ENCODE measurements around the gene HBG2.

Gene HBG2

DNA sequence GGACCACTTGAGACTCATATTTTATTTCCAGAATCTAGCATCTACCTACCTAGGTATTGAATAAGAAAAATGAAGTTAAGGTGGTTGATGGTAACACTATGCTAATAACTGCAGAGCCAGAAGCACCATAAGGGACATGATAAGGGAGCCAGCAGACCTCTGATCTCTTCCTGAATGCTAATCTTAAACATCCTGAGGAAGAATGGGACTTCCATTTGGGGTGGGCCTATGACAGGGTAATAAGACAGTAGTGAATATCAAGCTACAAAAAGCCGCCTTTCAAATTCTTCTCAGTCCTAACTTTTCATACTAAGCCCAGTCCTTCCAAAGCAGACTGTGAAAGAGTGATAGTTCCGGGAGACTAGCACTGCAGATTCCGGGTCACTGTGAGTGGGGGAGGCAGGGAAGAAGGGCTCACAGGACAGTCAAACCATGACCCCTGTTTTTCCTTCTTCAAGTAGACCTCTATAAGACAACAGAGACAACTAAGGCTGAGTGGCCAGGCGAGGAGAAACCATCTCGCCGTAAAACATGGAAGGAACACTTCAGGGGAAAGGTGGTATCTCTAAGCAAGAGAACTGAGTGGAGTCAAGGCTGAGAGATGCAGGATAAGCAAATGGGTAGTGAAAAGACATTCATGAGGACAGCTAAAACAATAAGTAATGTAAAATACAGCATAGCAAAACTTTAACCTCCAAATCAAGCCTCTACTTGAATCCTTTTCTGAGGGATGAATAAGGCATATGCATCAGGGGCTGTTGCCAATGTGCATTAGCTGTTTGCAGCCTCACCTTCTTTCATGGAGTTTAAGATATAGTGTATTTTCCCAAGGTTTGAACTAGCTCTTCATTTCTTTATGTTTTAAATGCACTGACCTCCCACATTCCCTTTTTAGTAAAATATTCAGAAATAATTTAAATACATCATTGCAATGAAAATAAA is 29.8 kb downstream of the HBG2 start:
- WGBS (ENCODE audit: insufficient coverage), result no CpG with 5 or more reads among the region's 6 CpGs
- H3K4me1 ChIP-seq (ENCODE audit: control extremely low read depth in 1 of 4, control insufficient read depth in 4 of 4, insufficient read depth in 4 of 4, low read length in 3 of 4), result peaks cover 0 to 11% (median 7%) of the 10 kb centered on the region in 4 experiments
- POLR2A ChIA-PET, result interaction anchor here (0.6 kb wide), 1 partner anchor 50 kb away, joined by 3 read pairs; no protein-coding TSS in a partner anchor

DNA sequence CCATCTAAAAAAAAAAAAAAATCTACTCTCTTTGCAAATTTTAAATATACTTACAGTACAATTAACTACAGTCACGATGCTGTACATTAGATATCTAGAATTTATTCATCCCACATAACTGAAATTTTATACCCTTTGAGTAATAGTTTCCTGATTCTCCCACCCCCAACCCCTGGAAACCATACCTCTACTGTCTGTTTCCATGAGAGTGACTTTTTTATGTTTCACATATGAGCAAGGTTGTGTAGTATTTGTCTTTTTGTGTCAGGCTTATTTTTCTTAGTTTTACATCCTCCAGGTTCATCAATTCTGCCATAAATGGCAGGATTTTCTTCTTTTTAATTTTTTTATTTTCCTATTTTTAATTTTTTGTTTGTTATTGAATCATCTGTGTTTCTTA is 30.9 kb downstream of the HBG2 start:
- no peak overlapping the region for H3K27ac ChIP-seq (ENCODE audit: insufficient read depth in 1 of 2, low read depth in 1 of 2, low read length in 2 of 2, poor library complexity in 1 of 2, severe bottlenecking in 2 of 2)
- 100% methylated on average over 1 of the region's 1 CpG for WGBS (ENCODE audit: insufficient coverage)
- CTCF ChIA-PET, result no interaction called here

More for the DNA sequence above, 29.8 kb downstream of the HBG2 start:
- H3K27ac ChIP-seq (ENCODE audit: insufficient read depth in 1 of 2, low read depth in 1 of 2, low read length in 2 of 2, poor library complexity in 1 of 2, severe bottlenecking in 2 of 2), result peak overlapping the region in 1 of 2 experiments; percentile 39
- peak; percentile 23 to 45 (median 39) for DNase-seq
- H3K9me3 ChIP-seq (ENCODE audit: control extremely low read depth in 1 of 5, control insufficient read depth in 4 of 5, insufficient read depth in 2 of 5, low read depth in 1 of 5, low read length in 4 of 5), result peaks cover 0 to 4% (median 0%) of the 10 kb centered on the region in 5 experiments
- CTCF ChIA-PET, result interaction anchor here (0.9 to 1.1 kb wide), 5 partner anchors 10 to 23 kb away, joined by 3 read pairs; no protein-coding TSS in a partner anchor
- no peaks in the 10 kb centered on the region for H3K36me3 ChIP-seq (ENCODE audit: control insufficient read depth in 4 of 4, insufficient read depth in 4 of 4, low read length in 3 of 4)
- peak overlapping the region in 4 of 7 experiments; percentile 15 to 100 (median 36) for H3K4me3 ChIP-seq (ENCODE audit: control insufficient read depth in 1 of 7, extremely low read depth in 1 of 7, insufficient read depth in 4 of 7, low read depth in 2 of 7, low read length in 6 of 7)
- peaks cover 0 to 13% (median 0%) of the 10 kb centered on the region in 5 experiments for H3K27me3 ChIP-seq (replicated peaks in 2 of 5; ENCODE audit: control insufficient read depth in 4 of 5, insufficient read depth in 5 of 5, low read length in 4 of 5)

GRCh38 chr11:5223146-5223545 is 31.4 kb downstream of the HBG2 start:
- Histone ChIP-seq H3K4me3 (ENCODE audit: control insufficient read depth in 1 of 7, extremely low read depth in 1 of 7, insufficient read depth in 4 of 7, low read depth in 2 of 7, low read length in 6 of 7) (no peak overlapping the region), H3K36me3 (ENCODE audit: control insufficient read depth in 4 of 4, insufficient read depth in 4 of 4, low read length in 3 of 4) (no peaks in the 10 kb centered on the region), H3K27ac (ENCODE audit: insufficient read depth in 1 of 2, low read depth in 1 of 2, low read length in 2 of 2, poor library complexity in 1 of 2, severe bottlenecking in 2 of 2) (no peak overlapping the region), H3K9me3 (ENCODE audit: control extremely low read depth in 1 of 5, control insufficient read depth in 4 of 5, insufficient read depth in 2 of 5, low read depth in 1 of 5, low read length in 4 of 5) (peaks cover 0 to 4% (median 0%) of the 10 kb centered on the region in 5 experiments), H3K4me1 (ENCODE audit: control extremely low read depth in 1 of 4, control insufficient read depth in 4 of 4, insufficient read depth in 4 of 4, low read length in 3 of 4) (peaks cover 0 to 11% (median 7%) of the 10 kb centered on the region in 4 experiments), H3K27me3 (replicated peaks in 2 of 5; ENCODE audit: control insufficient read depth in 4 of 5, insufficient read depth in 5 of 5, low read length in 4 of 5) (peaks cover 0 to 13% (median 0%) of the 10 kb centered on the region in 5 experiments)
- ChIA-PET POLR2A (no interaction called here), CTCF (no interaction called here)
- DNase-seq, result no peak
- WGBS (ENCODE audit: insufficient coverage), result 100% methylated on average over 4 of the region's 6 CpGs

More for the DNA sequence above, 30.9 kb downstream of the HBG2 start:
- Histone ChIP-seq H3K4me1 (ENCODE audit: control extremely low read depth in 1 of 4, control insufficient read depth in 4 of 4, insufficient read depth in 4 of 4, low read length in 3 of 4) (peaks cover 0 to 11% (median 7%) of the 10 kb centered on the region in 4 experiments), H3K4me3 (ENCODE audit: control insufficient read depth in 1 of 7, extremely low read depth in 1 of 7, insufficient read depth in 4 of 7, low read depth in 2 of 7, low read length in 6 of 7) (no peak overlapping the region), H3K36me3 (ENCODE audit: control insufficient read depth in 4 of 4, insufficient read depth in 4 of 4, low read length in 3 of 4) (no peaks in the 10 kb centered on the region), H3K9me3 (ENCODE audit: control extremely low read depth in 1 of 5, control insufficient read depth in 4 of 5, insufficient read depth in 2 of 5, low read depth in 1 of 5, low read length in 4 of 5) (peaks cover 0 to 4% (median 0%) of the 10 kb centered on the region in 5 experiments), H3K27me3 (replicated peaks in 2 of 5; ENCODE audit: control insufficient read depth in 4 of 5, insufficient read depth in 5 of 5, low read length in 4 of 5) (peaks cover 0 to 13% (median 0%) of the 10 kb centered on the region in 5 experiments)
- no peak for DNase-seq
- POLR2A ChIA-PET, result no interaction called here

GRCh38 chr11:5210376-5210885 is 44.1 kb downstream of the HBG2 start:
- CTCF ChIA-PET, result interaction anchor here (0.7 to 1.3 kb wide), 6 partner anchors 10 to 172 kb away, joined by 3 to 4 read pairs (median 3); no protein-coding TSS in a partner anchor
- POLR2A ChIA-PET, result no interaction called here
- Histone ChIP-seq H3K9me3 (ENCODE audit: control extremely low read depth in 1 of 5, control insufficient read depth in 4 of 5, insufficient read depth in 2 of 5, low read depth in 1 of 5, low read length in 4 of 5) (no peaks in the 10 kb centered on the region), H3K4me3 (ENCODE audit: control insufficient read depth in 1 of 7, extremely low read depth in 1 of 7, insufficient read depth in 4 of 7, low read depth in 2 of 7, low read length in 6 of 7) (no peak overlapping the region), H3K4me1 (ENCODE audit: control extremely low read depth in 1 of 4, control insufficient read depth in 4 of 4, insufficient read depth in 4 of 4, low read length in 3 of 4) (no peaks in the 10 kb centered on the region), H3K27ac (ENCODE audit: insufficient read depth in 1 of 2, low read depth in 1 of 2, low read length in 2 of 2, poor library complexity in 1 of 2, severe bottlenecking in 2 of 2) (no peak overlapping the region), H3K36me3 (ENCODE audit: control insufficient read depth in 4 of 4, insufficient read depth in 4 of 4, low read length in 3 of 4) (no peaks in the 10 kb centered on the region), H3K27me3 (replicated peaks in 2 of 5; ENCODE audit: control insufficient read depth in 4 of 5, insufficient read depth in 5 of 5, low read length in 4 of 5) (no peaks in the 10 kb centered on the region)
- DNase-seq, result no peak
- 60% methylated on average over 3 of the region's 7 CpGs for WGBS (ENCODE audit: insufficient coverage)

DNA sequence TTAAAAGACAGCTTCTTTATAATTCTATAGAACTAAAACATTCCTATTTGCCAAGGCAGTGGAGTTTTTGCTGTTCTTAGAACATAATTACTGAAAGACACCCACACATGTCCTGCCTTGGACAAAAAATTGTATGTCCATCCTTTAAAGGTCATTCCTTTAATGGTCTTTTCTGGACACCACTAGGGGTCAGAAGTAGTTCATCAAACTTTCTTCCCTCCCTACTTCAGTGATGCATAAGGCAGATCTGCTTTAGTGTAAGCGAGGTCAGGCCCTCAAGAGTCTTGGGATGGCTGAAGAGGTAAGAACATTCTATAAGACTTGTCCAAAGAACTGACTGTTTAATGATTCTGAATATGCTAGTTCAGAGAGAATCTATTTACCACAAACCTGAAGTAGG is 49.8 kb downstream of the HBG2 start:
- no peaks in the 10 kb centered on the region for H3K9me3 ChIP-seq (ENCODE audit: control extremely low read depth in 1 of 5, control insufficient read depth in 4 of 5, insufficient read depth in 2 of 5, low read depth in 1 of 5, low read length in 4 of 5)
- DNase-seq, result peak; percentile 57 to 61 (median 57)
- WGBS (ENCODE audit: insufficient coverage), result no CpG with 5 or more reads among the region's 1 CpG
- H3K4me3 ChIP-seq (ENCODE audit: control insufficient read depth in 1 of 7, extremely low read depth in 1 of 7, insufficient read depth in 4 of 7, low read depth in 2 of 7, low read length in 6 of 7), result no peak overlapping the region
- no peaks in the 10 kb centered on the region for H3K4me1 ChIP-seq (ENCODE audit: control extremely low read depth in 1 of 4, control insufficient read depth in 4 of 4, insufficient read depth in 4 of 4, low read length in 3 of 4)
- H3K27ac ChIP-seq (ENCODE audit: insufficient read depth in 1 of 2, low read depth in 1 of 2, low read length in 2 of 2, poor library complexity in 1 of 2, severe bottlenecking in 2 of 2), result no peak overlapping the region
- H3K36me3 ChIP-seq (ENCODE audit: control insufficient read depth in 4 of 4, insufficient read depth in 4 of 4, low read length in 3 of 4), result no peaks in the 10 kb centered on the region
- ChIA-PET POLR2A (no interaction called here), CTCF (interaction anchor here (1.3 to 8.5 kb wide), 4 partner anchors 9 to 568 kb away, joined by 3 to 67 read pairs (median 4); partner anchors contain the start of gene OR51D1)
- H3K27me3 ChIP-seq (replicated peaks in 2 of 5; ENCODE audit: control insufficient read depth in 4 of 5, insufficient read depth in 5 of 5, low read length in 4 of 5), result no peaks in the 10 kb centered on the region

- Histone ChIP-seq H3K9me3 (ENCODE audit: control extremely low read depth in 1 of 5, control insufficient read depth in 4 of 5, insufficient read depth in 2 of 5, low read depth in 1 of 5, low read length in 4 of 5) (no peaks in the 10 kb centered on the region), H3K36me3 (ENCODE audit: control insufficient read depth in 4 of 4, insufficient read depth in 4 of 4, low read length in 3 of 4) (no peaks in the 10 kb centered on the region), H3K4me3 (ENCODE audit: control insufficient read depth in 1 of 7, extremely low read depth in 1 of 7, insufficient read depth in 4 of 7, low read depth in 2 of 7, low read length in 6 of 7) (no peak overlapping the region), H3K27ac (ENCODE audit: insufficient read depth in 1 of 2, low read depth in 1 of 2, low read length in 2 of 2, poor library complexity in 1 of 2, severe bottlenecking in 2 of 2) (no peak overlapping the region), H3K27me3 (replicated peaks in 2 of 5; ENCODE audit: control insufficient read depth in 4 of 5, insufficient read depth in 5 of 5, low read length in 4 of 5) (no peaks in the 10 kb centered on the region), H3K4me1 (ENCODE audit: control extremely low read depth in 1 of 4, control insufficient read depth in 4 of 4, insufficient read depth in 4 of 4, low read length in 3 of 4) (no peaks in the 10 kb centered on the region)
- CTCF ChIA-PET, result interaction anchor here (0.8 to 8.5 kb wide), 8 partner anchors 8 to 606 kb away, joined by 3 to 67 read pairs (median 4); partner anchors contain the start of genes OR51D1, OR51M1 and OR52N2
- POLR2A ChIA-PET, result no interaction called here
- WGBS (ENCODE audit: insufficient coverage), result 100% methylated on average over 1 of the region's 2 CpGs
- no peak for DNase-seq
Observed at GRCh38 chr11:5203366-5203765, 51.2 kb downstream of the HBG2 start.
